ENCODE measurements around the gene BACH1.

The BACH1 gene

DNA sequence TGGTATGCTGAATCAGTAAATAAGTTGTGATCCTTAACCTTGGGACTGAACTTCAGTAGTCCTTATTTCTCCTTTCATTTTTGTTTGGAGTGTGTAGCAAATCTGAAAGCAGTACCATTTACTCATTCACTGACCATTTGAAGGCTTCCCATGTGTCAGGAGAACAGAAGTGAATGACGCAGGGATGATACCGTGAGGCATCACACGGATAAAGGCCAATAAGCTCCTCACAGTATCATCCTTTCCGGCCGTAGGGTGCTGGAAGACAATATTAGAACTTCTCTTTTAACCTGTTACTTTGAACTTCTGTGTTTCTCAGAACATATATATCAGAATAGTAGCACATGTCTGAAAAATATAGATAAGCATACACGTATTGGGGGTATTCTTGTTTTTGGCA lies 21.3 kb downstream of the BACH1 start:
- no peaks in the 10 kb centered on the region for H3K4me1 ChIP-seq (ENCODE audit: low read length)
- H3K4me2 ChIP-seq (ENCODE audit: low read depth, low read length): no peak overlapping the region
- H3K9me2 ChIP-seq (replicated peaks; ENCODE audit: insufficient read depth, low read length): no peaks in the 10 kb centered on the region
- no peak for TF ChIP-seq CTCF (IDR thresholded peaks at IDR 0.05; ENCODE audit: low read length)
- TF ChIP-seq EZH2 (optimal IDR thresholded peaks at IDR 0.05; ENCODE audit: low read depth, low read length): no peak
- TF ChIP-seq EZH2phosphoT487 (IDR thresholded peaks at IDR 0.05; ENCODE audit: low read length): no peak
- H3F3A ChIP-seq (ENCODE audit: insufficient read depth, low read length): no peaks in the 10 kb centered on the region
- H3K79me2 ChIP-seq (ENCODE audit: low read length): peaks cover 98% of the 10 kb centered on the region
- H4K20me1 ChIP-seq (ENCODE audit: insufficient read depth, low read length): peaks cover 33% of the 10 kb centered on the region
- no peak overlapping the region for H2AFZ ChIP-seq (ENCODE audit: low read length)
- H3K4me3 ChIP-seq (ENCODE audit: low read length): no peak overlapping the region
- no peak overlapping the region for H3K27ac ChIP-seq (ENCODE audit: low read length)
- DNase-seq: no peak
- no peaks in the 10 kb centered on the region for H3K9me3 ChIP-seq (replicated peaks; ENCODE audit: insufficient read depth, low read length)
- 0 out of 2 replicates have a peak, but pooled peaks cover 3% of the 10 kb centered on the region for H3K36me3 ChIP-seq (replicated peaks; ENCODE audit: insufficient read depth, low read length)
- no peak overlapping the region for H3K9ac ChIP-seq (ENCODE audit: low read length)
- no peaks in the 10 kb centered on the region for H3K27me3 ChIP-seq (replicated peaks; ENCODE audit: insufficient read depth, low read length)

DNA sequence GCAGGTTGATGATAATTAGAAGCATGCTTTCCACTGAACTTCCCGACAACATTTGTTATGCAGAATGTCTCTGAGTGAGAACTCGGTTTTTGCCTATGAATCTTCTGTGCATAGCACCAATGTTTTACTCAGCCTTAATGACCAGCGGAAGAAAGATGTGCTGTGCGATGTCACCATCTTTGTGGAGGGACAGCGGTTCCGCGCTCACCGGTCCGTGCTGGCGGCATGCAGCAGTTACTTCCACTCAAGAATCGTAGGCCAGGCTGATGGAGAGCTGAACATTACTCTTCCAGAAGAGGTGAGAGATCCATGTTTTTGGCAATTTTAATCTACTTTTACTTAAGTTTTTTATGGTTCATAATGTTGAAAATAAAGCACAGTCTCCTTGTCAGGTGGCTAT lies 22.5 kb downstream of the BACH1 start:
- no peak overlapping the region for H3K4me2 ChIP-seq (ENCODE audit: low read depth, low read length)
- no peaks in the 10 kb centered on the region for H3K27me3 ChIP-seq (replicated peaks; ENCODE audit: insufficient read depth, low read length)
- H3K9me3 ChIP-seq (replicated peaks; ENCODE audit: insufficient read depth, low read length): no peaks in the 10 kb centered on the region
- H3F3A ChIP-seq (ENCODE audit: insufficient read depth, low read length): no peaks in the 10 kb centered on the region
- DNase-seq: no peak
- no peak overlapping the region for H3K27ac ChIP-seq (ENCODE audit: low read length)
- no peaks in the 10 kb centered on the region for H3K9me2 ChIP-seq (replicated peaks; ENCODE audit: insufficient read depth, low read length)
- H3K4me1 ChIP-seq (ENCODE audit: low read length): no peaks in the 10 kb centered on the region
- TF ChIP-seq CTCF (IDR thresholded peaks at IDR 0.05; ENCODE audit: low read length) (no peak), EZH2 (optimal IDR thresholded peaks at IDR 0.05; ENCODE audit: low read depth, low read length) (no peak), EZH2phosphoT487 (IDR thresholded peaks at IDR 0.05; ENCODE audit: low read length) (no peak)
- peaks cover 33% of the 10 kb centered on the region for H4K20me1 ChIP-seq (ENCODE audit: insufficient read depth, low read length)
- H3K36me3 ChIP-seq (replicated peaks; ENCODE audit: insufficient read depth, low read length): 0 out of 2 replicates have a peak, but pooled peaks cover 3% of the 10 kb centered on the region
- H3K9ac ChIP-seq (ENCODE audit: low read length): no peak overlapping the region
- H3K79me2 ChIP-seq (ENCODE audit: low read length): peaks cover 98% of the 10 kb centered on the region
- H2AFZ ChIP-seq (ENCODE audit: low read length): no peak overlapping the region
- no peak overlapping the region for H3K4me3 ChIP-seq (ENCODE audit: low read length)

DNA sequence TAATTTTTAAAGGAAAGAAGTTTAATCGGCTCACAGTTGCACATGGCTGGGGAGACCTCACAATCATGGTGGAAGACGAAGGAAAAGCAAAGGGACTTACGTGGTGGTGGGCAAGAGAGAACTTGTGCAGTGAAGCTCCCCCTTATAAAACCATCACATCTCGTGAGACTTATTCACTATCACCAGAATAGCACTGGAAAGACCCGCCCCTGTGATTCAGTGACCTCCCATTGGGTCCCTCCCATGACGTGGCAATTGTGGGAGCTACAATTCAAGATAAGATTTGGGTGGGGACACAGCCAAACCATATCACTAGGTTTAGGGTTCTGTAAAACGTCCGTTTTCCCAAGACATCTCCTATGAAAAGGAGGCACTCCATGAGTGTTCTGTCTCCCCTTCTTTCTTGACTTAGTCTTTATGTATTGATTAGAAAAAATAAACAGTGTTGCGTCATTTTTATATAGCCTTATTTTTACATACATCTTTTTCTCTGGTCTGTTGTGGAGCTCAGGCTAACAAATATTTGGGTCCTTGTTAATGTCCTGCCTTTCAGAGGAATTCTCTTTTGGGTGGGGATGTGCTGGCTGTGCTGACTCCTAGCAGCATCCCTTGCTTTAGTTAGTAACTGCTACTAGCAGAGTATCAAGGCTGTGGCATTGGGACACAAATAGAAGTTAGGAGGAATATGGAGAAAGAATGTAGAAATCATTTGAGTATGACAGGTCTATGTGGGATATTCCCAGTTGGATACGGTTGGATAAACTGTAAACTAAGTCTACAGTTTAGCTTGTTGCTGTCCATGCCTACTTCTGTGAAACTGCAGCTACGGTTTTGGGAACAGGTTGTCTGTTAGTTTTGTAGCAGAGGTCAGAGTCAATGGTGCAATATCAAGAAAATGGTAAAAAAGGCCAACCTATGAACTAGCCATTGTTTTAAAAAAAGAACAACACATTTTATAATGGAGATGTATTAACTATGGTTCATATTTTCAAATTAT lies 23.5 kb downstream of the BACH1 start:
- Histone ChIP-seq H3K9me2 (replicated peaks; ENCODE audit: insufficient read depth, low read length) (no peaks in the 10 kb centered on the region), H3K36me3 (replicated peaks; ENCODE audit: insufficient read depth, low read length) (0 out of 2 replicates have a peak, but pooled peaks cover 3% of the 10 kb centered on the region), H3K4me1 (ENCODE audit: low read length) (no peaks in the 10 kb centered on the region), H3K4me3 (ENCODE audit: low read length) (no peak overlapping the region), H2AFZ (ENCODE audit: low read length) (no peak overlapping the region), H3K79me2 (ENCODE audit: low read length) (peaks cover 97% of the 10 kb centered on the region), H3K9me3 (replicated peaks; ENCODE audit: insufficient read depth, low read length) (no peaks in the 10 kb centered on the region), H3K27ac (ENCODE audit: low read length) (no peak overlapping the region), H3F3A (ENCODE audit: insufficient read depth, low read length) (no peaks in the 10 kb centered on the region), H4K20me1 (ENCODE audit: insufficient read depth, low read length) (peaks cover 31% of the 10 kb centered on the region), H3K4me2 (ENCODE audit: low read depth, low read length) (no peak overlapping the region), H3K9ac (ENCODE audit: low read length) (no peak overlapping the region), H3K27me3 (replicated peaks; ENCODE audit: insufficient read depth, low read length) (no peaks in the 10 kb centered on the region)
- no peak for DNase-seq
- no peak for TF ChIP-seq EZH2phosphoT487 (IDR thresholded peaks at IDR 0.05; ENCODE audit: low read length)
- no peak for TF ChIP-seq CTCF (IDR thresholded peaks at IDR 0.05; ENCODE audit: low read length)
- TF ChIP-seq EZH2 (optimal IDR thresholded peaks at IDR 0.05; ENCODE audit: low read depth, low read length): no peak
